Measurements from ENCODE around the gene REEP3. TPM values are rescaled to one million over a fixed set of nuclear protein-coding genes. Genes with fewer than 3 reads are reported as not detected.

REEP3 gene
- total and polyA plus RNA-seq, 4 donors = 20.9 to 74.3 (median 43.1) TPM

DNA sequence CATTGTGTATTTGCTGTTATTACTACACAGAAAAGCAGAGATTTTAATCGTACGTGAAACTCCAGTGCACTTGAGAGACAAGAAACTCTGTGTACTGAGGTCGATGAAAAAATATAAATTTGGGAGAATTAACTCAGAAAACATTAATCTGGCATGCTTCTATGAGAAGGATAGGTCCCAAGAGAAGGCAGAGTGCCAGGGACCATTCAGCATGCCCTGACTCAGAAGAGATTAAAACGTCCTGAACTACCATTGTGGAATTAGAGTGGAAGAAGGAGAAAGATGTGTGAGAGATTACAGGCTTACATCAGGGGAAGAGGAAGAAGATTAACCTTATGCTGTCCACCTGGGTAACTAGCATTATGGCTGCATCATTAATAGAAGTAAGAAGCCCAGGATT lies 72.4 kb downstream of the REEP3 start:
- H3K27ac ChIP-seq (ENCODE audit: low read depth in 1 of 2, low read length in 2 of 2) = no peak overlapping the region
- ATAC-seq (ENCODE audit: low FRiP score) (no peak), DNase-seq (no peak)
- peaks cover 3 to 11% of the 10 kb centered on the region in 2 donors for H3K4me1 ChIP-seq (ENCODE audit: control insufficient read depth in 1 of 2, insufficient read depth in 2 of 2, low read length in 2 of 2)
- H3K9me3 ChIP-seq (ENCODE audit: control insufficient read depth, low read length) = no peaks in the 10 kb centered on the region
- H3K4me3 ChIP-seq (ENCODE audit: low read length in 2 of 2) = no peak overlapping the region
- intact Hi-C loops (cut with DNase I) = loop anchor here in 1 of 2 donors (5.0 kb wide), 1 partner anchor 34 kb away; no protein-coding TSS in a partner anchor
- H3K36me3 ChIP-seq (ENCODE audit: control insufficient read depth in 1 of 2, insufficient read depth in 2 of 2, low read length in 1 of 2) = no peaks in the 10 kb centered on the region
- no peaks in the 10 kb centered on the region for H3K27me3 ChIP-seq (ENCODE audit: control insufficient read depth in 1 of 2, insufficient read depth in 2 of 2, low read length in 1 of 2)
- WGBS, 2 donors = 4 to 5% methylated on average over 4 of the region's 4 CpGs

DNA sequence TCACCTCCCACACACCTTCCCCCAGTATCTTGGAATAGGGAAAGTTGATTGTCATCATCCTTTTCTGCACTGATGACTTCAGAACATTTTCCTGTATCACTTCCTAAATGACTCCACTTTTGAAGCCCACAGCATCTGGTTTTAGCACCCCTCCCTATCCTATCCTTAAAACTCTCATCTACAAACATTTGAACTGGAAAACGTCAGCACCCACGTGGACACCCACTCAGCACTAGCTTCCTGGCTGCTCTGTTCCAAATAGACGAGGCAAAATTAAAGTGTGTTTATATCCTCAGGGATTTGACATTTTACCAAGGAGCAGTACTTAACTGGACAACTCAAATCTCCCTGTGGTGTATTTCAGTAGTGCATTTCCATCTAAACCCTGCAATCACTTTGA lies 73.9 kb downstream of the REEP3 start:
- DNase-seq (no peak), ATAC-seq (ENCODE audit: low FRiP score) (no peak)
- intact Hi-C loops (cut with DNase I) = no loop called here
- no peaks in the 10 kb centered on the region for H3K27me3 ChIP-seq (ENCODE audit: control insufficient read depth in 1 of 2, insufficient read depth in 2 of 2, low read length in 1 of 2)
- no peak overlapping the region for H3K4me3 ChIP-seq (ENCODE audit: low read length in 2 of 2)
- peaks cover 3 to 11% of the 10 kb centered on the region in 2 donors for H3K4me1 ChIP-seq (ENCODE audit: control insufficient read depth in 1 of 2, insufficient read depth in 2 of 2, low read length in 2 of 2)
- H3K9me3 ChIP-seq (ENCODE audit: control insufficient read depth, low read length) = no peaks in the 10 kb centered on the region
- H3K27ac ChIP-seq (ENCODE audit: low read depth in 1 of 2, low read length in 2 of 2) = no peak overlapping the region
- H3K36me3 ChIP-seq (ENCODE audit: control insufficient read depth in 1 of 2, insufficient read depth in 2 of 2, low read length in 1 of 2) = no peaks in the 10 kb centered on the region
- 3 to 9% methylated on average over 3 of the region's 3 CpGs for WGBS, 2 donors

DNA sequence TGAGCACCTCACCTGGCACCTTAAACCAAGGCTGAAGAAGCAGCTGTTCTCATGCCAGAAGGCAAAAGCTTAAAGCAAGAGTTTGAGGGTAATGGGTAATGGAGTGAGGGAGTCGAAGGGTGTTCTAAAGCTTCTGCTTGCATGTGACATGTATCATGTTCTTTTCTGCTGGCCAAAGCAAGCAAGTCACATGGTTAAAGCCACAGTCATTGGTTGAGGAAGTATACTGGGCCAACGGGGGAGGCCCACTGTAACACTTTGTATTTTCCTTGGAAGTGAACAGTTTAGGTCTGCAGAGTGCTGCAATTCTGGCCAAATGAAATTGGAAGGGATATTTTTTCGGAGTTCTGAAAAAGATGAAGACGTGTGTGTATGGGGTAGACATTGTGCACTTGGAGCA lies 75.7 kb downstream of the REEP3 start:
- Histone ChIP-seq H3K36me3 (ENCODE audit: control insufficient read depth in 1 of 2, insufficient read depth in 2 of 2, low read length in 1 of 2) (no peaks in the 10 kb centered on the region), H3K4me3 (ENCODE audit: low read length in 2 of 2) (no peak overlapping the region), H3K27me3 (ENCODE audit: control insufficient read depth in 1 of 2, insufficient read depth in 2 of 2, low read length in 1 of 2) (no peaks in the 10 kb centered on the region), H3K9me3 (ENCODE audit: control insufficient read depth, low read length) (no peaks in the 10 kb centered on the region), H3K4me1 (ENCODE audit: control insufficient read depth in 1 of 2, insufficient read depth in 2 of 2, low read length in 2 of 2) (peaks cover 3 to 11% of the 10 kb centered on the region in 2 donors), H3K27ac (ENCODE audit: low read depth in 1 of 2, low read length in 2 of 2) (no peak overlapping the region)
- DNase-seq = no peak
- intact Hi-C loops (cut with DNase I) = no loop called here
- peak; percentile 60 for ATAC-seq (ENCODE audit: low FRiP score)
- WGBS, 2 donors = 1 to 6% methylated on average over 4 of the region's 4 CpGs

DNA sequence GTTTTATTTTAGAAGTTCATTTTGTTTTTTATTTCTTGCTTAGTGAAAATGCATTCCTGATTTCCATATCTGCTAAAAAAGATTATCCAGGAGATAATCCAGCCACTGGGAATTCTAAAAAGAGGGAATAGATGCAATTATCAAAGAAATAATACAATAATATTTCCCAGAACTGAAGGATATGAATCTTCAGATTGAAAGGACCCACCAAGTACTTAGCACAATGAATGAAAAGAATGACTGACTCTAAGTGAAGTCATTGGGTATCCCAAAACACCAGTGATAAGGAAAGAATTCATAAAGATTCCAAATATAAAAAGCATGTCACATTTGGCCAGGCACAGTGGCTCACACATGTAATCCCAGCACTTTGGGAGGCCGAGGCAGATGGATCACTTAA lies 79.3 kb downstream of the REEP3 start:
- Histone ChIP-seq H3K27ac (ENCODE audit: low read depth in 1 of 2, low read length in 2 of 2) (no peak overlapping the region), H3K27me3 (ENCODE audit: control insufficient read depth in 1 of 2, insufficient read depth in 2 of 2, low read length in 1 of 2) (no peaks in the 10 kb centered on the region), H3K9me3 (ENCODE audit: control insufficient read depth, low read length) (no peaks in the 10 kb centered on the region), H3K36me3 (ENCODE audit: control insufficient read depth in 1 of 2, insufficient read depth in 2 of 2, low read length in 1 of 2) (no peaks in the 10 kb centered on the region), H3K4me1 (ENCODE audit: control insufficient read depth in 1 of 2, insufficient read depth in 2 of 2, low read length in 2 of 2) (peaks cover 3 to 5% of the 10 kb centered on the region in 2 donors), H3K4me3 (ENCODE audit: low read length in 2 of 2) (no peak overlapping the region)
- intact Hi-C loops (cut with DNase I) = no loop called here
- DNase-seq = no peak
- 9 to 24% methylated on average over 1 of the region's 1 CpG for WGBS, 2 donors
- ATAC-seq (ENCODE audit: low FRiP score) = no peak

DNA sequence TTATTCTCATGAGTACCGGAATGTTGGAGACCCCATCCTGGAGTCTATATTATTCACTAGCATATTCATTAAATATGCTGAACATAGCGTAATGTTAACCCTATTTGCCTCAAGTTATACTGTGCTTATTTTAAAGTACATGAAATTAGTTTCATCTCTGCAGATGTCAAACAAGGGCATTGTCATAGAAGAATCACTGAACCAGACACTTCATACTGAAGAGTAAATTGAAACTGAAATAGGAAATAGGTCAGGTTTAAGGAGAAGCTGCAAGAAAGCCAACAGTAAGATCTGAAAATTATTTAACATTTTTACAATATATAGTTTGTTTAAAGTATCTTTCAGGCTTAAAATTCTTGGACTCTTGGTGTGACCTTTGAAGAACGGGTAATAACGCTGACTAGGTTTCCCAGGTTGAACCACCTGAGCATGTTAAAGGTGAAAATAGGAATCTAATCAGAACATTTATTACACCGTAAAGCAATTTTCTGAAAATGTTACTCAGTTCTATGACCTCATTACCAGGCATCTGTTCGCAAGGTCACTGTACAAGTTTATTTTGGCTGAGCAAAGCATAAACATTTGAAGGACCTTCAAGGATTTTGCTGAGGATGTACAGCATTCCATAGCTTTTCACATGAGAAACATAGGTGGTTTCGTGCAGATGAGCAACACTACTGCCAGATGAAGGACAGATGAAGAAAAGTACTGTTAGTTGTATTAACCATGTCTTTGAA lies 82.7 kb downstream of the REEP3 start:
- no peak overlapping the region for H3K27ac ChIP-seq (ENCODE audit: low read depth in 1 of 2, low read length in 2 of 2)
- DNase-seq = no peak
- H3K4me3 ChIP-seq (ENCODE audit: low read length in 2 of 2) = no peak overlapping the region
- H3K4me1 ChIP-seq (ENCODE audit: control insufficient read depth in 1 of 2, insufficient read depth in 2 of 2, low read length in 2 of 2) = no peaks in the 10 kb centered on the region
- H3K9me3 ChIP-seq (ENCODE audit: control insufficient read depth, low read length) = no peaks in the 10 kb centered on the region
- H3K36me3 ChIP-seq (ENCODE audit: control insufficient read depth in 1 of 2, insufficient read depth in 2 of 2, low read length in 1 of 2) = no peaks in the 10 kb centered on the region
- ATAC-seq (ENCODE audit: low FRiP score) = no peak
- 57 to 59% methylated on average over 7 of the region's 7 CpGs for WGBS, 2 donors
- H3K27me3 ChIP-seq (ENCODE audit: control insufficient read depth in 1 of 2, insufficient read depth in 2 of 2, low read length in 1 of 2) = no peaks in the 10 kb centered on the region
- intact Hi-C loops (cut with DNase I) = no loop called here

DNA sequence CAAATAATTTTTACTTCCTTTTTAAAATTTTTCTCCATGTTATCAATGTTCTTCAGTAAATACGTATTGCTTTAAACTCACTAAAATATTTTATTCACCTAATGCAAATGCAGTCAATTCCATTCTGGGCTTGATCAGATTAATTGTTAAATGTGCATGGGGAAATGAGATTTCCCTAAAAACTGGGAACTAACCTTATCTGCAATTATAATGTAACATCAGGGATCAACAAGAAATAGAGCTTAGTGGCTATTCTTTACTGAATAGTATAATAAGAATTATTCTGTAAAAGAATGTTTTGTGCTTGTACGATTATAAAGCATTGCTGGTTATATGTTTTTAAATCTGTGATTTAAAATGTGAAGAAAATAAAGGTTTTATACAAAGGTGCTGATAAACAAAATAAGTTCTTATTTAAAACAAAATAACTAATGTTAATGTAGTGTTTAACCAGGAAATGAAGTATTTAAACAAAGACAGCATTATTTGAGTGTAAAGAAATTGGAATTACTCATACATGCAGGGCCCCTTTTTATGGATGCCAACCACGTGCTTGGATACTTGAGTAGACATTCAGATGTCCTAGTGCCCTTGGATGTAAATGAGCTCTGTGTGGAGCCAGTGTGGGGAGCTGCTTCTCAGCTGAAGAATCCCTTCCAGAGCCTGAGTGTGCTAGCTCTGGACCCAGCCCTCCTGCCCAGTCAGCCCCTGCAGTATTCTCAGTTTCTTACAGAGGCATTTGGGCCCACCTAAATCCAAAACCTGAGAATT lies 84.2 kb downstream of the REEP3 start:
- Histone ChIP-seq H3K9me3 (ENCODE audit: control insufficient read depth, low read length) (no peaks in the 10 kb centered on the region), H3K4me1 (ENCODE audit: control insufficient read depth in 1 of 2, insufficient read depth in 2 of 2, low read length in 2 of 2) (no peaks in the 10 kb centered on the region), H3K36me3 (ENCODE audit: control insufficient read depth in 1 of 2, insufficient read depth in 2 of 2, low read length in 1 of 2) (no peaks in the 10 kb centered on the region), H3K27me3 (ENCODE audit: control insufficient read depth in 1 of 2, insufficient read depth in 2 of 2, low read length in 1 of 2) (no peaks in the 10 kb centered on the region), H3K27ac (ENCODE audit: low read depth in 1 of 2, low read length in 2 of 2) (no peak overlapping the region), H3K4me3 (ENCODE audit: low read length in 2 of 2) (no peak overlapping the region)
- DNase-seq = no peak
- intact Hi-C loops (cut with DNase I) = no loop called here
- no peak for ATAC-seq (ENCODE audit: low FRiP score)
- WGBS, 2 donors = 74 to 81% methylated on average over 3 of the region's 3 CpGs

DNA sequence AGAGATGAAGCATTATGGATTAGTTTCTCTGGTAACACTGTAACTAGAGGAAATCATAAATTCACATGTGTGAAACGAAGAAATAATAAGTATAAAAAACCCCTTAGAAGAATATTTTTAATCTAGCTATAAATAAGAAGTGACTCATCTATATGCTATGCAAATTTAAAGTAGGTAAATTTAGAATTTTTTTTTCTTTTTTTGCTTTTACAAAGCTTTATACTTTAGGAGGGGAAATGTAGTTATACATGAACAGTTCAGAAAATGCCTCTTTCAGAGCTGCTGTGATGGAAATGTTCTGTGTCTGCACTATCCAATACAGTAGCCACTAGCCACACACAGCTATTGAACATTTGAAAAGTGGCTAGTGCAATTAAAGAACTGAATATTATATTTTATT lies 87.3 kb downstream of the REEP3 start:
- H3K9me3 ChIP-seq (ENCODE audit: control insufficient read depth, low read length) = no peaks in the 10 kb centered on the region
- no peak for DNase-seq
- 14 to 15% methylated on average over 1 of the region's 1 CpG for WGBS, 2 donors
- H3K27ac ChIP-seq (ENCODE audit: low read depth in 1 of 2, low read length in 2 of 2) = no peak overlapping the region
- peaks cover 0 to 2% of the 10 kb centered on the region in 2 donors for H3K36me3 ChIP-seq (ENCODE audit: control insufficient read depth in 1 of 2, insufficient read depth in 2 of 2, low read length in 1 of 2)
- no peak overlapping the region for H3K4me3 ChIP-seq (ENCODE audit: low read length in 2 of 2)
- H3K4me1 ChIP-seq (ENCODE audit: control insufficient read depth in 1 of 2, insufficient read depth in 2 of 2, low read length in 2 of 2) = no peaks in the 10 kb centered on the region
- intact Hi-C loops (cut with DNase I) = no loop called here
- no peak for ATAC-seq (ENCODE audit: low FRiP score)
- no peaks in the 10 kb centered on the region for H3K27me3 ChIP-seq (ENCODE audit: control insufficient read depth in 1 of 2, insufficient read depth in 2 of 2, low read length in 1 of 2)

DNA sequence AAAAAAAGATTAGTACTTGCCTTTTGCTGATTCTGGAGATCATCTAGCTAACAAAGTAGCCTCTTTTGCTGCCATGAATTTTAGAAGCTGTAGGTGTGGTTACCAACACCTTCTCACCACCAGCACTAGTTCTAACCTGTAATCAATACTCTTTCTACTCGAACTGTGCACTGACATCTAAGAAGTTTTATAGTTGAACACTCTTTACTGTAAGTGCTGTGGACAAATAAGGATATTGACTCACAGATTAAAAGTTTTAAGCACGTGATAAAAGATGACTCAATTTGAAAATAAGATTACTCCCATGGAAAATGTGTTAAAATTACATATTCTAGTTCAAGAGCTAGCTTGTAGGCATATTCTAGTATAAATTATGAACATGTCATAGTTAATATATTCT lies 89.9 kb downstream of the REEP3 start:
- intact Hi-C loops (cut with DNase I) = no loop called here
- 24 to 25% methylated on average over 2 of the region's 2 CpGs for WGBS, 2 donors
- no peaks in the 10 kb centered on the region for H3K9me3 ChIP-seq (ENCODE audit: control insufficient read depth, low read length)
- H3K4me1 ChIP-seq (ENCODE audit: control insufficient read depth in 1 of 2, insufficient read depth in 2 of 2, low read length in 2 of 2) = no peaks in the 10 kb centered on the region
- H3K4me3 ChIP-seq (ENCODE audit: low read length in 2 of 2) = no peak overlapping the region
- H3K36me3 ChIP-seq (ENCODE audit: control insufficient read depth in 1 of 2, insufficient read depth in 2 of 2, low read length in 1 of 2) = peaks cover 2 to 3% of the 10 kb centered on the region in 2 donors
- DNase-seq (no peak), ATAC-seq (ENCODE audit: low FRiP score) (no peak)
- no peaks in the 10 kb centered on the region for H3K27me3 ChIP-seq (ENCODE audit: control insufficient read depth in 1 of 2, insufficient read depth in 2 of 2, low read length in 1 of 2)
- H3K27ac ChIP-seq (ENCODE audit: low read depth in 1 of 2, low read length in 2 of 2) = no peak overlapping the region

All from aorta (tissue), 5 donors.